GM23338 (cell line): Measurements from ENCODE around the gene JARID2. TPM values are rescaled to one million over a fixed set of nuclear protein-coding genes. Genes with fewer than 3 reads are reported as not detected.

Experiments used
- ATAC-seq: fragments of 200-7000 bp; cut with Tn5 transposase; 3 replicates; pipeline ENCODE4 v1.9.1; 2020
- DNase-seq: peaks from one replicate; pipeline ENCODE4 v3.0.0-alpha.2; 2015; ENCODE audit warnings: low spot score
- H2AFZ ChIP-seq: fragments of 200-600 bp; sonication (generic); 2 replicates; pipeline ENCODE4 v1.8.0; 2016; ENCODE audit warnings: antibody characterized with exemption, mild to moderate bottlenecking, moderate library complexity
- H3F3A ChIP-seq: fragments of 200-600 bp; sonication (generic); replicated peaks from 2 replicates; pipeline ENCODE4 v1.8.0; 2017; ENCODE audit warnings: antibody characterized with exemption, mixed run types, low read depth
- H3K27ac ChIP-seq: fragments of 200-600 bp; sonication (generic); 2 replicates; pipeline ENCODE4 v1.6.1; 2016; ENCODE audit warnings: low read depth
- H3K27me3 ChIP-seq: fragments of 200-600 bp; sonication (generic); 2 replicates; pipeline ENCODE4 v1.8.0; 2016; ENCODE audit warnings: mild to moderate bottlenecking, mixed run types, moderate library complexity; ENCODE audit not compliant: insufficient read depth
- H3K36me3 ChIP-seq: fragments of 200-600 bp; sonication (generic); 2 replicates; pipeline ENCODE4 v1.8.0; 2016; ENCODE audit warnings: mild to moderate bottlenecking; ENCODE audit not compliant: insufficient read depth
- H3K4me1 ChIP-seq: fragments of 200-600 bp; sonication (generic); 2 replicates; pipeline ENCODE4 v1.8.0; 2016; ENCODE audit warnings: mild to moderate bottlenecking, moderate library complexity; ENCODE audit not compliant: insufficient read depth
- H3K4me2 ChIP-seq: fragments of 200-600 bp; sonication (generic); 2 replicates; pipeline ENCODE4 v1.7.1; 2017; ENCODE audit warnings: mixed run types
- H3K4me3 ChIP-seq: fragments of 200-600 bp; sonication (generic); 2 replicates; pipeline ENCODE4 v1.6.1; 2016; ENCODE audit warnings: mixed run types
- H3K79me2 ChIP-seq: fragments of 200-600 bp; sonication (generic); replicated peaks from 2 replicates; pipeline ENCODE4 v1.8.0; 2017; ENCODE audit warnings: mild to moderate bottlenecking; ENCODE audit not compliant: insufficient read depth
- H3K9me2 ChIP-seq: fragments of 200-600 bp; sonication (generic); 2 replicates; pipeline ENCODE4 v1.8.0; 2017; ENCODE audit not compliant: insufficient read depth
- H4K20me1 ChIP-seq: fragments of 200-600 bp; sonication (generic); replicated peaks from 2 replicates; pipeline ENCODE4 v1.8.0; 2017; ENCODE audit warnings: mild to moderate bottlenecking; ENCODE audit not compliant: insufficient read depth
- H3K27ac Mint-ChIP-seq: 2 replicates; pipeline ENCODE4 v1.8.0; 2020; ENCODE audit warnings: inconsistent platforms, mild to moderate bottlenecking, moderate library complexity, mixed read lengths
- H3K27me3 Mint-ChIP-seq: 3 replicates; pipeline ENCODE4 v1.8.0; 2022; ENCODE audit warnings: low read depth, mild to moderate bottlenecking, moderate library complexity, mixed read lengths, inconsistent platforms; ENCODE audit not compliant: insufficient read depth, poor library complexity
- H3K36me3 Mint-ChIP-seq: 3 replicates; pipeline ENCODE4 v1.8.0; 2021; ENCODE audit warnings: low read depth, mild to moderate bottlenecking, inconsistent platforms, moderate library complexity, mixed read lengths
- H3K4me1 Mint-ChIP-seq: 3 replicates; pipeline ENCODE4 v1.8.0; 2020; ENCODE audit warnings: mild to moderate bottlenecking, inconsistent platforms, mixed read lengths
- H3K4me3 Mint-ChIP-seq: 3 replicates; pipeline ENCODE4 v1.8.0; 2021; ENCODE audit warnings: moderate library complexity, mild to moderate bottlenecking, inconsistent platforms, mixed read lengths
- H3K9me3 Mint-ChIP-seq: 3 replicates; pipeline ENCODE4 v1.8.0; 2020; ENCODE audit warnings: moderate library complexity, mild to moderate bottlenecking, inconsistent platforms, mixed read lengths
- EZH2 ChIP-seq: fragments of 200-600 bp; sonication (generic); IDR thresholded peaks from one replicate; pipeline ENCODE4 v1.8.0; 2017; ENCODE audit warnings: antibody characterized with exemption, mild to moderate bottlenecking, low read depth; ENCODE audit not compliant: unreplicated experiment
- EZH2phosphoT487 ChIP-seq: fragments of 200-600 bp; sonication (generic); IDR thresholded peaks from one replicate; pipeline ENCODE4 v1.8.1; 2018; ENCODE audit warnings: antibody characterized with exemption; ENCODE audit not compliant: unreplicated experiment
- JUNB ChIP-seq: IDR thresholded peaks from one replicate; pipeline ENCODE4 v1.6.1; 2016; ENCODE audit warnings: antibody characterized with exemption; ENCODE audit not compliant: unreplicated experiment
- NANOG ChIP-seq: IDR thresholded peaks from 2 replicates; pipeline ENCODE4 v1.6.1; 2016; ENCODE audit warnings: antibody characterized with exemption, borderline replicate concordance
- POLR2AphosphoS5 ChIP-seq: IDR thresholded peaks from 2 replicates; pipeline ENCODE4 v1.6.1; 2016; ENCODE audit warnings: antibody characterized with exemption, low read depth
- ZNF462 ChIP-seq: fragments of 250-450 bp; sonication (Bioruptor Pico); IDR thresholded peaks from 2 replicates; pipeline ENCODE4 v1.5.0; 2020; ENCODE audit warnings: mild to moderate bottlenecking, moderate library complexity
- polyA plus RNA-seq: library from polyadenylated mRNA; unstranded; fragments of >200 nt; fragmentation: Nextera tagmentation; extraction: Ambion mirVana; gene quantifications from 2 replicates; pipeline ENCODE4 v1.2.1, GENCODE V29; 2016
- total RNA-seq: library from RNA; depleted of rRNA; stranded (reverse); fragments of >200 nt; shearing (Covaris generic); gene quantifications from 2 replicates; pipeline ENCODE4 v1.2.3, GENCODE V29; 2014

JARID2 gene
- total and polyA plus RNA-seq, 2 experiments from 2014 or later = 92.8 to 196 TPM

- Histone ChIP-seq H3K4me1 (peaks cover 97% of the 10 kb centered on the region), H2AFZ (no peak overlapping the region), H3K4me3 (no peak overlapping the region), H3K27me3 (no peaks in the 10 kb centered on the region), H3K36me3 (no peaks in the 10 kb centered on the region), H3K79me2 (peaks cover 100% of the 10 kb centered on the region), H3K9me2 (no peaks in the 10 kb centered on the region), H3F3A (peaks cover 33% of the 10 kb centered on the region), H4K20me1 (peaks cover 98% of the 10 kb centered on the region), H3K4me2 (0 out of 2 replicates have a peak overlapping the region, but pooled peaks have one; percentile 3), H3K27ac (no peak overlapping the region)
- Mint-ChIP-seq H3K27me3 (peaks cover 36% of the 10 kb centered on the region), H3K4me1 (peaks cover 91% of the 10 kb centered on the region), H3K4me3 (no peak overlapping the region), H3K36me3 (peaks cover 5% of the 10 kb centered on the region; the same call in 2 of the 3 replicates), H3K27ac (no peak overlapping the region), H3K9me3 (no peaks in the 10 kb centered on the region)
- DNase-seq (no peak), ATAC-seq (no peak)
- TF ChIP-seq NANOG = no peak
- no peak for TF ChIP-seq ZNF462
- no peak for TF ChIP-seq EZH2
- TF ChIP-seq JUNB = no peak
These were observed 86.6 kb downstream of the JARID2 start for GRCh38 chr6:15332446-15332845.

DNA sequence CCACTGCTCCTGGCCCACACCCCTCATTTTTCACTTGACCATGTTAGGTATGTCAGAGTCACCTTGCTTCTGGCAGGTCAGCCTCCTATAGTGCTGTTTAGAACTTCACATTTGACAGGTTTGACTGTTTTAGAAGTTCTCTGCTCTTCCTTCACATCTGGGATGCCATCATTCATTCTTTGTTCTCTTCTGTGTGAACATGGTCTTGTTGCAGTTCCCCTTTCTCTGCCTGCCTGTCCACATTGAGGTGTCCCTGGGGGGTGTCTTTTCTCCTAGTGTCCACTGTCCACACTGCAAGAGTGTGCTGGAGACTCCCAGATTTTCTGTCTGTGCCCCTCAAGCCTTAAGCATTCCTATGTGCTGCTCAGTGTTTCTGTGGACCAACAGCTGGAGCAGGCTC, 89.5 kb downstream of the JARID2 start:
- peak overlapping the region; percentile 47 for H3K4me2 ChIP-seq
- H2AFZ ChIP-seq = no peak overlapping the region
- peak overlapping the region; percentile 20 for H3K4me3 Mint-ChIP-seq
- no peaks in the 10 kb centered on the region; the same call in 2 of the 3 replicates for H3K9me3 Mint-ChIP-seq
- peaks cover 86% of the 10 kb centered on the region for H3K4me1 Mint-ChIP-seq
- H3K27ac Mint-ChIP-seq = no peak overlapping the region; the same call in 1 of the 2 replicates
- H3K27me3 Mint-ChIP-seq = peaks cover 26% of the 10 kb centered on the region
- no peak overlapping the region for H3K27ac ChIP-seq
- H3K4me3 ChIP-seq = no peak overlapping the region
- no peaks in the 10 kb centered on the region for H3K36me3 ChIP-seq
- H3K27me3 ChIP-seq = no peaks in the 10 kb centered on the region
- ATAC-seq (no peak; the same call in 2 of the 3 replicates), DNase-seq (no peak)
- TF ChIP-seq EZH2phosphoT487 (no peak), POLR2AphosphoS5 (0 out of 2 replicates have a peak, but pooled peaks have one; percentile 30), NANOG (no peak)
- peaks cover 97% of the 10 kb centered on the region for H3K4me1 ChIP-seq
- H3F3A ChIP-seq = peaks cover 32% of the 10 kb centered on the region
- peaks cover 100% of the 10 kb centered on the region for H3K79me2 ChIP-seq
- H3K36me3 Mint-ChIP-seq = peaks cover 7% of the 10 kb centered on the region; the same call in 2 of the 3 replicates
- no peaks in the 10 kb centered on the region for H3K9me2 ChIP-seq
- peaks cover 96% of the 10 kb centered on the region for H4K20me1 ChIP-seq
